Measurements from ENCODE around the gene FBLN5. TPM values are rescaled to one million over a fixed set of nuclear protein-coding genes. Genes with fewer than 3 reads are reported as not detected.
"Not testable (repeated sequence)": the region's sequence is repeated elsewhere in the genome, so short reads cannot be mapped to it uniquely, and the experiment has no call there.

Gene FBLN5
- total RNA-seq, 4 donors from 2014 or later: 26.3 to 128 (median 44.5) TPM

- TF ChIP-seq POLR2A (IDR thresholded peaks at IDR 0.05): no peak
- TF ChIP-seq CTCF (IDR thresholded peaks at IDR 0.05): no peak
- 87 to 92% methylated on average over 9 of the region's 9 CpGs for WGBS, 2 donors
- intact Hi-C loops (cut with DNase I; ENCODE audit: low total_unique reads): no loop called here
- no peak overlapping the region for H3K4me3 ChIP-seq (ENCODE audit: low read depth, poor library complexity, severe bottlenecking)
- no peak for DNase-seq (ENCODE audit: low spot score in 2 of 2)
Observed at GRCh38 chr14:91875525-91876286, 71.8 kb downstream of the FBLN5 start.

- DNase-seq (ENCODE audit: low spot score in 2 of 2): no peak
- TF ChIP-seq POLR2A (IDR thresholded peaks at IDR 0.05) (no peak), CTCF (IDR thresholded peaks at IDR 0.05) (no peak)
- intact Hi-C loops (cut with DNase I; ENCODE audit: low total_unique reads): no loop called here
- H3K4me3 ChIP-seq (ENCODE audit: low read depth, poor library complexity, severe bottlenecking): no peak overlapping the region
- whole genome bisulfite sequencing, 2 donors: 71 to 72% methylated on average over 15 of the region's 15 CpGs
Observed at GRCh38 chr14:91873471-91874415, 73.8 kb downstream of the FBLN5 start.

- peak; percentile 84 to 97 for DNase-seq (ENCODE audit: low spot score in 2 of 2)
- intact Hi-C loops (cut with DNase I; ENCODE audit: low total_unique reads): no loop called here
- H3K4me3 ChIP-seq (ENCODE audit: low read depth, poor library complexity, severe bottlenecking): no peak overlapping the region
- 37 to 44% methylated on average over 15 of the region's 15 CpGs for WGBS, 2 donors
- TF ChIP-seq CTCF (IDR thresholded peaks at IDR 0.05) (no peak), POLR2A (IDR thresholded peaks at IDR 0.05) (no peak)
Observed at GRCh38 chr14:91872517-91873470, 74.7 kb downstream of the FBLN5 start.

GRCh38 chr14:91872011-91872501, 75.4 kb downstream of the FBLN5 start:
- TF ChIP-seq CTCF (IDR thresholded peaks at IDR 0.05): no peak
- no peak for TF ChIP-seq POLR2A (IDR thresholded peaks at IDR 0.05)
- 12 to 36% methylated on average over 3 of the region's 3 CpGs for WGBS, 2 donors
- no peak overlapping the region for H3K4me3 ChIP-seq (ENCODE audit: low read depth, poor library complexity, severe bottlenecking)
- DNase-seq (ENCODE audit: low spot score in 2 of 2): peak in 1 of 2 donors; percentile 46
- intact Hi-C loops (cut with DNase I; ENCODE audit: low total_unique reads): no loop called here

- 91 to 94% methylated on average over 4 of the region's 4 CpGs for WGBS, 2 donors
- H3K4me3 ChIP-seq (ENCODE audit: low read depth, poor library complexity, severe bottlenecking); DNase-seq (ENCODE audit: low spot score in 2 of 2); intact Hi-C loops (cut with DNase I; ENCODE audit: low total_unique reads): not testable (repeated sequence)
Observed at GRCh38 chr14:91871401-91871800, 76.1 kb downstream of the FBLN5 start.
